ENCODE data around the gene HYDIN.

HYDIN gene

GRCh38 chr16:70760221-70760620 is 470.3 kb downstream of the HYDIN start:
- no peak for DNase-seq (ENCODE audit: low read depth)

GRCh38 chr16:70759666-70760065 is 470.9 kb downstream of the HYDIN start:
- DNase-seq (ENCODE audit: low read depth) = no peak

- no peak for DNase-seq (ENCODE audit: low read depth)
Measured at GRCh38 chr16:70758786-70759185, 471.7 kb downstream of the HYDIN start.

All from stimulated activated CD4-positive, alpha-beta T cell treated with anti-CD3 and anti-CD28 coated beads, Interleukin-2, amount 100 ng/mL, for 4 hours (primary cell).